ENCODE data around the gene DLST.

The DLST gene

DNA sequence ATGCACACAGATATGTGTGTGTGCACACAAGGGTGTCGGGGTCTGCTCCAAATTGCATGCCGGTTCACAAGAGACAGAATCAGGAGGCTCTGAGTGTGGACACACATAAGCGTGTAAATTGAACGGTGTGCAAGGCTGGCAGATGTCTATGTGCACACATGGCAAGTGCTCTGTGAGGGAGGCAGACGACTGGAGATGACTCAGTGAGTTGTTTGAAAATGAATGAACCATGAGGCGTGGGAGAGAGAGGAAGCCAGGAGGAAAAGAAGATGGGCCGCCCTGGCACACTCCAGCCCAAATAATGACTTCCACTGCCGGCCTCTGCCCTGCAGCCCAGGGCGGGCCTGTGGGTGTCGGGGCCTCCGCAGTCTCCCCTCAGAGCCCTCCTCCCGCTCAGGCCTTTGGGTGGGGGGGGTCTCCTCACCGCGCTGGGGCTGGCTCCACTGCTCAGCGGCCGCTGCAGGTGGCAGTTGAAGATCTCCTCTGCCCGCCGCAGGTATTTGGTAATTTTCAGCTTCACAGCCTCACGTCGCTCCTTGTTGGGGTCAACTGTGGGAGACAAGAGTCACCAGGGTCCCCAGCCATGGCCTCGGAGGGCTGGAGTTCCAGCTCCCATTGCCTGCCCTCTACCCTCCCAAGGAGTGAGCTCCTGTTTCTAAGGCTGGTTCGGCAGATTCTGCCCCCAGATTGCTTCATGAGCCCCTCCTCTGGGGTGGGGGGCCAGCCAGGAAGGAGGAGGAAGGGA, 37.9 kb downstream of the DLST start:
- Histone ChIP-seq H3K4me1 (ENCODE audit: control insufficient read depth in 1 of 2, insufficient read depth in 1 of 2, low read depth in 1 of 2, low read length in 1 of 2) (peaks cover 3 to 7% of the 10 kb centered on the region in 2 experiments), H3K27ac (no peak overlapping the region), H3K27me3 (peaks cover 35% of the 10 kb centered on the region), H3K36me3 (no peaks in the 10 kb centered on the region), H3K4me3 (ENCODE audit: low read depth in 1 of 2, low read length in 1 of 2) (no peak overlapping the region), H3K9me3 (no peaks in the 10 kb centered on the region)
- TF ChIP-seq, protein P1, sequence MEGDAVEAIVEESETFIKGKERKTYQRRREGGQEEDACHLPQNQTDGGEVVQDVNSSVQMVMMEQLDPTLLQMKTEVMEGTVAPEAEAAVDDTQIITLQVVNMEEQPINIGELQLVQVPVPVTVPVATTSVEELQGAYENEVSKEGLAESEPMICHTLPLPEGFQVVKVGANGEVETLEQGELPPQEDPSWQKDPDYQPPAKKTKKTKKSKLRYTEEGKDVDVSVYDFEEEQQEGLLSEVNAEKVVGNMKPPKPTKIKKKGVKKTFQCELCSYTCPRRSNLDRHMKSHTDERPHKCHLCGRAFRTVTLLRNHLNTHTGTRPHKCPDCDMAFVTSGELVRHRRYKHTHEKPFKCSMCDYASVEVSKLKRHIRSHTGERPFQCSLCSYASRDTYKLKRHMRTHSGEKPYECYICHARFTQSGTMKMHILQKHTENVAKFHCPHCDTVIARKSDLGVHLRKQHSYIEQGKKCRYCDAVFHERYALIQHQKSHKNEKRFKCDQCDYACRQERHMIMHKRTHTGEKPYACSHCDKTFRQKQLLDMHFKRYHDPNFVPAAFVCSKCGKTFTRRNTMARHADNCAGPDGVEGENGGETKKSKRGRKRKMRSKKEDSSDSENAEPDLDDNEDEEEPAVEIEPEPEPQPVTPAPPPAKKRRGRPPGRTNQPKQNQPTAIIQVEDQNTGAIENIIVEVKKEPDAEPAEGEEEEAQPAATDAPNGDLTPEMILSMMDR (IDR thresholded peaks at IDR 0.05): no peak

DNA sequence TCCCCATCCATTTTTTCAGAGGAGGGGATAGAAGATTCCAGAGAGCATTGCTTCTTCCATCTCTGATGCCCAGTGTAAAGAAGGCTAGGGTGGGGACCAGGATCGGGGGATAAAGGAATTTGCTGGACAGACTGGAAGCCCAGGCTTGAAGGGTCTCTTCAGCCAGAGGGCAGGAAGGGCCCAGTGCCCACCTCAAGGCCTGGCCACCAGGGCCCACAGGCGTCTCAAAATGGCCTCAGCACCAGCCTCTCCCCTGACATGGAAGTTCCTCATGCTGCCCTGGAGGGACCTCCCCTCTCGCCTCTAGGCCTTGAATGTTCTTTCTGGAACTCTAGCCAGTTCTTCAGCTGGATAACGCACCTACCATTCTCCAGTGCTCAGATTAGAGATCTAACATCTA, 38.6 kb downstream of the DLST start:
- Histone ChIP-seq H3K4me3 (ENCODE audit: low read depth in 1 of 2, low read length in 1 of 2) (no peak overlapping the region), H3K27ac (no peak overlapping the region), H3K9me3 (no peaks in the 10 kb centered on the region), H3K27me3 (peaks cover 42% of the 10 kb centered on the region), H3K36me3 (no peaks in the 10 kb centered on the region), H3K4me1 (ENCODE audit: control insufficient read depth in 1 of 2, insufficient read depth in 1 of 2, low read depth in 1 of 2, low read length in 1 of 2) (peaks cover 3 to 7% of the 10 kb centered on the region in 2 experiments)
- TF ChIP-seq, protein P1 (IDR thresholded peaks at IDR 0.05): no peak

DNA sequence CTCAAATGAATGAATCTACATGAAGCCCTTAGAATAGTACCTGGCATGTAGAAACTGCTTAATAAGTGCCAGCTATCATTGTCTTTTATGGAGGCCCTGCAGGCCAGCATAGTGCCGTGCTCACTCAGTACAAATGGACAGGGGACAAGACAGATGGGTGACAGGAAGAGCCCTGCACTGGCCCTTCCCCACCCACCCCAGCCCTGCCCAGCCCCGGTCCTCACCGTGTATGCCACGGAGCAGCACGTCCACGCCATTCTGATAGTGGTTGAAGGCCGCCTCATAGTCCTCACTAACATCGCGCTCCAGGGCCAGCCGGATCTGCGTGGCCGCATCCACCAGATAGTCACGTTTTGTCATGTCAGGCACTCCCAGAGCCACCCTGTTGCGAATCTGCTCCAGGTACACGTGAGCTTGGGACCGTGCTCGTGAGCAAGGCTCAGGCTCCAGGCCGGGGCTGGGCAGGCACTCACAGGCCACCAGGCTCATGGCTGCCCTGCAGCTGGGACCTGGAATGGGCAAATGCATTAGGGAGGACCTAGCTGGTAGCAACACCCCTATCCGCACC, 39.4 kb downstream of the DLST start:
- no peak overlapping the region for H3K27ac ChIP-seq
- TF ChIP-seq, protein P1 (IDR thresholded peaks at IDR 0.05): no peak
- H3K9me3 ChIP-seq: no peaks in the 10 kb centered on the region
- peaks cover 45% of the 10 kb centered on the region for H3K27me3 ChIP-seq
- H3K36me3 ChIP-seq: no peaks in the 10 kb centered on the region
- peaks cover 3 to 7% of the 10 kb centered on the region in 2 experiments for H3K4me1 ChIP-seq (ENCODE audit: control insufficient read depth in 1 of 2, insufficient read depth in 1 of 2, low read depth in 1 of 2, low read length in 1 of 2)
- no peak overlapping the region for H3K4me3 ChIP-seq (ENCODE audit: low read depth in 1 of 2, low read length in 1 of 2)

DNA sequence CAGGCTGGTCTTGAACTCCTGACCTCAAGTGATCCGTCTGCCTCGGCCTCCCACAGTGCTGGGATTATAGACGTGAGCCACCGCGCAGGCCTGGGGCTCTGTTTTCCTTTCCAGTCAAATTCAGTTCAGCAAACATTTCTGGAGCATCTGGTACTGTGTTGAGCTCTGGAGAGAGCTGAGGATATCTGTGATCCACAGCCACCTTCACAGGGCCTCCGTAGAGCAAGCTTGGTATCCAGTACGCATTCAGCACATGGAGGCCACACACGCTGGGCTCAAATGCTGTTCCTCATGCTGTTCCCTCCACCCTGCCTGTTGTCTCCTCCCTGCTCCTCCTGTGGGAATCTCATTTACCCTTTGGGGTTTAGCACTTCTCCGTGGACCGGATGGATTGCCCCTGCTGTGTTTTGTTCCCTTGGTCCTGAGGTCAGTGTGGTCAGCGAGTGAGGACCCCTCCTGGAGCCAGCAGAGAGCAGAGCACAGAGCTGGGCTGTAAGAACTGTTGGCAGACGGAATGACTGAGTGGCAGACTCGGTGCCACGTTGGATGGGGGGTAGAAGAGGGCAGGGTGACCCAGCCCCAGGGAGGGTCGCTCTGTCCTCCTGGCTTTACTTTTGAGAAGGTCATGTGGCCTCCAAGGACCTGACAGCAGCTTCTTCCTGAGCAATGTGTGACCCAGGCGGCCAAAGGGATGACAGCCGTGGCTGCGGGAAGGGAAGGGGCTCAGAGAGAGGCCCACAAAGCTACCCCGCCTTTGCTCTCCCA, 40.5 kb downstream of the DLST start:
- no peaks in the 10 kb centered on the region for H3K9me3 ChIP-seq
- peaks cover 45% of the 10 kb centered on the region for H3K27me3 ChIP-seq
- H3K27ac ChIP-seq: no peak overlapping the region
- TF ChIP-seq, protein P1 (IDR thresholded peaks at IDR 0.05): no peak
- no peak overlapping the region for H3K4me3 ChIP-seq (ENCODE audit: low read depth in 1 of 2, low read length in 1 of 2)
- no peaks in the 10 kb centered on the region for H3K36me3 ChIP-seq
- H3K4me1 ChIP-seq (ENCODE audit: control insufficient read depth in 1 of 2, insufficient read depth in 1 of 2, low read depth in 1 of 2, low read length in 1 of 2): peaks cover 3 to 7% of the 10 kb centered on the region in 2 experiments

DNA sequence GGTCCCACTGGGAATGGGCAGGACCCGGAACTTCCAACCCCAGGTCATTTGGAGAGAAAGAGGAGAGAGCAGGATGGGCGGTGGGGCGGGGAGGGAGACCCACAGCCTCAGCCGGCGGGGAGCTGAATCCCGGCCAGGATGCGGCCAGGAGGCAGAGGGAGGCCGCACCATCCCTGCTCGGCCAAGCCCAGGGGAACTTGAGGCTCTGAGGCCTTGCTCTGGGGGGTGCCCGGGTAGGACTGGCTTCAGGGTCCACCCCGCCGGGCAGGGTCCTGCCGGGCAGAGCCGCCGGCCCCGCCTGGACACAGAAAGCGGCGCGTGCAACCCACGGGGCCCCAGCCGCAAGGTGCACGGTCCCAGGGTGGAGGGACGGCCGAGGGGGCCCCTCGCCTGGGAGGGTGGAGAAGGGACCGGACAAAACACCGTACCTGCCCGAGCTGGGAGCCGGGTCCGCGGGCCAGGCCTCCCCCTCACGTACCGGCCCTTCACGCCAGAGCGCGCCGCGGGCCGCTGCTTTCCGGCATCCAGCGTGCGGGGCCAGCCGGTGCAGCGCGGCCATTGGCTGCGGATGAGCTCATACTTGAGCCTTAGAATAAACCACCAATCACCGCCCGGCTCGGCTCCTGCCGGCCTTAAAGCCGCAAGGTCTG, 41.2 kb downstream of the DLST start, which contains the start of gene RPS6KL1:
RPS6KL1 (minus strand) TSS at position 509 of the 650 bp plus-strand sequence. CDS start 1,719 bp downstream, outside the sequence.
- no peak within 1 kb of the TSS for H3K4me3 ChIP-seq (ENCODE audit: low read depth in 1 of 2, low read length in 1 of 2)
- H3K9me3 ChIP-seq: no peaks in the 10 kb centered on the region
- TF ChIP-seq, protein P1 (IDR thresholded peaks at IDR 0.05): no peak
- H3K27ac ChIP-seq: no peak within 1 kb of the TSS
- peaks cover 3 to 7% of the 10 kb centered on the region in 2 experiments for H3K4me1 ChIP-seq (ENCODE audit: control insufficient read depth in 1 of 2, insufficient read depth in 1 of 2, low read depth in 1 of 2, low read length in 1 of 2)
- peaks cover 45% of the 10 kb centered on the region for H3K27me3 ChIP-seq
- no peaks in the 10 kb centered on the region for H3K36me3 ChIP-seq

Data from neutrophil (primary cell).